ENCODE measurements around the gene XCL1.
A peak's percentile ranks its signal among the peaks of the same experiment; 100 is the strongest.
"Not testable (repeated sequence)": the region's sequence is repeated elsewhere in the genome, so short reads cannot be mapped to it uniquely, and the experiment has no call there.

XCL1 gene

GRCh38 chr1:168568346-168568745 lies 8.1 kb upstream of the XCL1 start:
- DNase-seq, result no peak

- no peak for DNase-seq
These were observed 5.8 kb upstream of the XCL1 start for GRCh38 chr1:168570652-168571051.

- no peak for DNase-seq
These were observed 3.8 kb upstream of the XCL1 start for GRCh38 chr1:168572633-168573032.

GRCh38 chr1:168574234-168574633 lies 2.2 kb upstream of the XCL1 start:
- not testable (repeated sequence) for DNase-seq

- not testable (repeated sequence) for DNase-seq
These were observed 2.3 kb downstream of the XCL1 start for GRCh38 chr1:168578531-168579185.

- DNase-seq, result not testable (repeated sequence)
These were observed 3.9 kb downstream of the XCL1 start for GRCh38 chr1:168580290-168580689.

- DNase-seq, result not testable (repeated sequence)
These were observed 4.6 kb downstream of the XCL1 start for GRCh38 chr1:168580991-168581390.

GRCh38 chr1:168581817-168582572 lies 5.6 kb downstream of the XCL1 start:
- no peak for DNase-seq

- no peak for DNase-seq
These were observed 6.4 kb downstream of the XCL1 start for GRCh38 chr1:168582688-168583336.

GRCh38 chr1:168583571-168583970 lies 7.2 kb downstream of the XCL1 start:
- DNase-seq, result no peak

GRCh38 chr1:168585191-168585590 lies 8.8 kb downstream of the XCL1 start:
- no peak for DNase-seq

- DNase-seq, result no peak
These were observed 9.5 kb downstream of the XCL1 start for GRCh38 chr1:168585937-168586336.

- no peak for DNase-seq
These were observed 12.8 kb downstream of the XCL1 start for GRCh38 chr1:168589167-168589566.

GRCh38 chr1:168591066-168591465 lies 14.7 kb downstream of the XCL1 start:
- DNase-seq, result no peak

GRCh38 chr1:168591641-168592250 lies 15.3 kb downstream of the XCL1 start:
- DNase-seq, result no peak

- not testable (repeated sequence) for DNase-seq
These were observed 19.0 kb downstream of the XCL1 start for GRCh38 chr1:168595403-168595802.

- no peak for DNase-seq
These were observed 21.7 kb downstream of the XCL1 start for GRCh38 chr1:168598125-168598524.

GRCh38 chr1:168598892-168599291 lies 22.5 kb downstream of the XCL1 start:
- no peak for DNase-seq

GRCh38 chr1:168599641-168600040 lies 23.2 kb downstream of the XCL1 start:
- no peak for DNase-seq

GRCh38 chr1:168601051-168601450 lies 24.6 kb downstream of the XCL1 start:
- DNase-seq, result no peak

- DNase-seq, result peak; percentile 69
These were observed 27.2 kb downstream of the XCL1 start for GRCh38 chr1:168603501-168604110.

GRCh38 chr1:168605443-168605842 lies 29.0 kb downstream of the XCL1 start:
- DNase-seq, result no peak

GRCh38 chr1:168606096-168606495 lies 29.7 kb downstream of the XCL1 start:
- no peak for DNase-seq

All from activated T-cell treated with anti-CD3 and anti-CD28 coated beads, Interleukin-2, amount 50 U/mL, for 1 hour (primary cell).